PFSK-1 (cell line): Measurements from ENCODE around the gene OR4K15.

Experiments
- FOXP2 ChIP-seq: optimal IDR thresholded peaks from 2 replicates; pipeline ENCODE3; 2011; ENCODE audit warnings: borderline replicate concordance, control low read depth, inconsistent platforms; ENCODE audit not compliant: insufficient read depth; ENCODE audit errors: extremely low read length, extremely low read depth
- POLR2AphosphoS5 ChIP-seq: IDR thresholded peaks from 2 replicates; pipeline ENCODE4 v1.6.1; 2012; ENCODE audit warnings: low read depth, mild to moderate bottlenecking, control low read depth, low read length, moderate library complexity
- SIN3A ChIP-seq: IDR thresholded peaks from 2 replicates; pipeline ENCODE4 v1.6.1; 2012; ENCODE audit warnings: mild to moderate bottlenecking, low read length, moderate library complexity, borderline replicate concordance; ENCODE audit not compliant: insufficient read depth
- TAF1 ChIP-seq: IDR thresholded peaks from 2 replicates; pipeline ENCODE4 v1.6.1; 2012; ENCODE audit warnings: low read length, control low read depth, borderline replicate concordance; ENCODE audit not compliant: insufficient read depth
- TF ChIP-seq, protein P1 (sequence below), 2 experiments: IDR thresholded peaks; 2 replicates each; pipeline versions ENCODE4 v1.6.1 to v1.8.0; 2011 to 2012; ENCODE audit warnings: low read depth in 2 of 2, low read length in 2 of 2, control low read depth in 1 of 2, inconsistent platforms in 1 of 2, mild to moderate bottlenecking in 1 of 2, moderate library complexity in 1 of 2; ENCODE audit not compliant: insufficient read depth in 1 of 2

Gene OR4K15

DNA sequence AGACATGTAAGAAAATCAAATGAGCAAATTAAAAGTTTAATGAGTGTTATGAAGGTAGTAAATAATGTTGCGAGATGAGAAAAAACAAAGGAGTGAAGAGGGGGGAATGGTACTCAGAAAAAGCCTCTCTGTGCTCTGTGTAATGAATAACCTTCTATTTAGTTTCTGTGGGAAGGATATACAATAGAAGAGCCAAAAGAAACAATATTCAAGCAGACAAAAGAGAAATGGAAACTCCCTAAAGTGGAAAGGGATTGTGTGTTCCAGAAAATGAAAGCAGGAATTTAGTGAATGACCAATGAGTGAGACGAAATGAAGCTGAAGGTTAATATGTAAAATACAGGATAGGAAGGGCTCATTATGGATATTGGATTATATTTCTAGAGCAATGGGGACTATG is 26.2 kb upstream of the OR4K15 start:
- no peak for TF ChIP-seq TAF1
- TF ChIP-seq FOXP2: no peak
- TF ChIP-seq, protein P1, sequence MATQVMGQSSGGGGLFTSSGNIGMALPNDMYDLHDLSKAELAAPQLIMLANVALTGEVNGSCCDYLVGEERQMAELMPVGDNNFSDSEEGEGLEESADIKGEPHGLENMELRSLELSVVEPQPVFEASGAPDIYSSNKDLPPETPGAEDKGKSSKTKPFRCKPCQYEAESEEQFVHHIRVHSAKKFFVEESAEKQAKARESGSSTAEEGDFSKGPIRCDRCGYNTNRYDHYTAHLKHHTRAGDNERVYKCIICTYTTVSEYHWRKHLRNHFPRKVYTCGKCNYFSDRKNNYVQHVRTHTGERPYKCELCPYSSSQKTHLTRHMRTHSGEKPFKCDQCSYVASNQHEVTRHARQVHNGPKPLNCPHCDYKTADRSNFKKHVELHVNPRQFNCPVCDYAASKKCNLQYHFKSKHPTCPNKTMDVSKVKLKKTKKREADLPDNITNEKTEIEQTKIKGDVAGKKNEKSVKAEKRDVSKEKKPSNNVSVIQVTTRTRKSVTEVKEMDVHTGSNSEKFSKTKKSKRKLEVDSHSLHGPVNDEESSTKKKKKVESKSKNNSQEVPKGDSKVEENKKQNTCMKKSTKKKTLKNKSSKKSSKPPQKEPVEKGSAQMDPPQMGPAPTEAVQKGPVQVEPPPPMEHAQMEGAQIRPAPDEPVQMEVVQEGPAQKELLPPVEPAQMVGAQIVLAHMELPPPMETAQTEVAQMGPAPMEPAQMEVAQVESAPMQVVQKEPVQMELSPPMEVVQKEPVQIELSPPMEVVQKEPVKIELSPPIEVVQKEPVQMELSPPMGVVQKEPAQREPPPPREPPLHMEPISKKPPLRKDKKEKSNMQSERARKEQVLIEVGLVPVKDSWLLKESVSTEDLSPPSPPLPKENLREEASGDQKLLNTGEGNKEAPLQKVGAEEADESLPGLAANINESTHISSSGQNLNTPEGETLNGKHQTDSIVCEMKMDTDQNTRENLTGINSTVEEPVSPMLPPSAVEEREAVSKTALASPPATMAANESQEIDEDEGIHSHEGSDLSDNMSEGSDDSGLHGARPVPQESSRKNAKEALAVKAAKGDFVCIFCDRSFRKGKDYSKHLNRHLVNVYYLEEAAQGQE (IDR thresholded peaks at IDR 0.05; ENCODE audit: insufficient read depth in 1 of 2, low read depth in 2 of 2, low read length in 2 of 2): no peak
- TF ChIP-seq SIN3A: no peak
- TF ChIP-seq POLR2AphosphoS5: no peak

DNA sequence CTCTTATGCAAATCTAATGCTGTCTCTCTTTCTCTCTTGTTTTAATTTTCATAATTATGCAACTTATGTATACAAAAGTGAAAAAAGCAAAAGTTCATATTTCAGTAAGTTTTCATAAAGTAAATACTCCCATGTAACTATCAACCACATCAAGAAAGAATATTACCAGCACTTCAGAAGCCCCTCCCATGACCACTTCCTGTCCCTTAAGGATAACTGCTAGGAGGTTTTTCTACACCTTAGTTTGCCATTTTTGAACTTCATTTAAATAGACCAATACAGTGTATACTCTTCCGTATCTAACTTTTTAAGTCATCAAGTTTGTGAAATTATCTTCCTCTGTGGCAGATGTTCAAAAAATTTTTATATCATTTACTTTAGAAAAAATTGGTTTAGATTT is 547 bp upstream of the OR4K15 start:
- TF ChIP-seq, protein P1 (IDR thresholded peaks at IDR 0.05; ENCODE audit: insufficient read depth in 1 of 2, low read depth in 2 of 2, low read length in 2 of 2): no peak
- no peak for TF ChIP-seq FOXP2
- no peak for TF ChIP-seq POLR2AphosphoS5
- no peak for TF ChIP-seq SIN3A
- no peak for TF ChIP-seq TAF1

DNA sequence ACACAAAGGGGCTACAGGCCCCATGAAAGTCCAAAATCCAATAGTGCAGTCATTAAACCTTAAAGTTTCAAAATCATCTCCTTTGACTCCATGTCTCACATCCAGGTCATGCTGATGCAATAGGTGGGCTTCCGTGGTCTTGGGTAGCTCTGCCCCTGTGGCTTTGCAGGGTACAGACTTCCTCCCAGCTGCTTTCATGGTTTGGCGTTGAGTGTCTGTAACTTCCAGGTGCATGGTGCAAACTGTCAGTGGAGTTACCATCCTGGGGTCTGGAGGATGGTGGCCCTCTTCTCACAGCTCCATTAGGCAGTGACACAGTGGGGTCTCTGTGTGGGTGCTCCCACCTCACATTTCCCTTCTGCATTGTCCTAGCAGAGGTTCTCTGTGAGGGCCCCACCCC is 18.0 kb downstream of the OR4K15 start:
- TF ChIP-seq POLR2AphosphoS5 (no peak), FOXP2 (no peak)
- TF ChIP-seq, protein P1 (IDR thresholded peaks at IDR 0.05; ENCODE audit: insufficient read depth in 1 of 2, low read depth in 2 of 2, low read length in 2 of 2): no peak

DNA sequence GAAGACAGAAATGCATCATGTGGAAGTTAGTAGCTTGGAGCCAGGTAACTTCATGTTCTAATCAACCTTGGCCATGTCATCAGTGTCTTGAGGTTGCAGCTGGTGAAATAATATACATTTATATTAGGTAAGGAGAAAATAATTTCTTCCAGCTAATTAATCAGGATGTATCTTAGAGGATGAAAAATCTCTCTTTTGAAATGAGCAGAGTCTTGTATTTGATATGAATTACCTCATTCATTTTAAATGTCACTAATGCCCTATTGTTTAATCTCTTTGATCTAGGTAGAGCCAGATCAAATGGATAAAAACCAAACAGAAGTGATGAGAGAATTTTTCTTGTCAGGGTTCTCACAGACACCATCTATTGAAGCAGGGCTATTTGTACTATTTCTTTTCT is 26.5 kb downstream of the OR4K15 start, which contains the start of gene OR4Q2:
OR4Q2 (plus strand) TSS at position 301 of the 400 bp plus-strand sequence.
- TF ChIP-seq SIN3A (no peak), TAF1 (no peak), FOXP2 (no peak), POLR2AphosphoS5 (no peak)
- TF ChIP-seq, protein P1 (IDR thresholded peaks at IDR 0.05; ENCODE audit: insufficient read depth in 1 of 2, low read depth in 2 of 2, low read length in 2 of 2): no peak

DNA sequence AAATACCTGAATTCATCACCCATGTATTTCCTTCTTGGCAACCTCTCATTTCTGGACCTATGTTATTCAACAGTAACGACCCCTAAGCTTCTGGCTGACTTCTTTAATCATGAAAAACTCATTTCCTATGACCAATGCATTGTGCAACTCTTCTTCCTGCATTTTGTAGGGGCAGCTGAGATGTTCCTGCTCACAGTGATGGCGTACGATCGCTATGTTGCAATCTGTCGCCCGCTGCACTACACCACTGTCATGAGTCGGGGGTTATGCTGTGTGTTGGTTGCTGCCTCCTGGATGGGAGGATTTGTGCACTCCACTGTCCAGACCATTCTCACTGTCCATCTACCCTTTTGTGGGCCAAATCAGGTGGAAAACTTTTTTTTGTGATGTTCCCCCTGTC is 26.9 kb downstream of the OR4K15 start:
- TF ChIP-seq POLR2AphosphoS5 (no peak), SIN3A (no peak), TAF1 (no peak), FOXP2 (no peak)
- TF ChIP-seq, protein P1 (IDR thresholded peaks at IDR 0.05; ENCODE audit: insufficient read depth in 1 of 2, low read depth in 2 of 2, low read length in 2 of 2): no peak
